Kidney tubule cell (primary cell): ENCODE data around the gene PDZRN3.
"Not testable (repeated sequence)": the region's sequence is repeated elsewhere in the genome, so short reads cannot be mapped to it uniquely, and the experiment has no call there.

Experiments used
- DNase-seq: peaks from one replicate; pipeline ENCODE4 v3.0.0-alpha.2; 2018; ENCODE audit warnings: low spot score

Gene PDZRN3

DNA sequence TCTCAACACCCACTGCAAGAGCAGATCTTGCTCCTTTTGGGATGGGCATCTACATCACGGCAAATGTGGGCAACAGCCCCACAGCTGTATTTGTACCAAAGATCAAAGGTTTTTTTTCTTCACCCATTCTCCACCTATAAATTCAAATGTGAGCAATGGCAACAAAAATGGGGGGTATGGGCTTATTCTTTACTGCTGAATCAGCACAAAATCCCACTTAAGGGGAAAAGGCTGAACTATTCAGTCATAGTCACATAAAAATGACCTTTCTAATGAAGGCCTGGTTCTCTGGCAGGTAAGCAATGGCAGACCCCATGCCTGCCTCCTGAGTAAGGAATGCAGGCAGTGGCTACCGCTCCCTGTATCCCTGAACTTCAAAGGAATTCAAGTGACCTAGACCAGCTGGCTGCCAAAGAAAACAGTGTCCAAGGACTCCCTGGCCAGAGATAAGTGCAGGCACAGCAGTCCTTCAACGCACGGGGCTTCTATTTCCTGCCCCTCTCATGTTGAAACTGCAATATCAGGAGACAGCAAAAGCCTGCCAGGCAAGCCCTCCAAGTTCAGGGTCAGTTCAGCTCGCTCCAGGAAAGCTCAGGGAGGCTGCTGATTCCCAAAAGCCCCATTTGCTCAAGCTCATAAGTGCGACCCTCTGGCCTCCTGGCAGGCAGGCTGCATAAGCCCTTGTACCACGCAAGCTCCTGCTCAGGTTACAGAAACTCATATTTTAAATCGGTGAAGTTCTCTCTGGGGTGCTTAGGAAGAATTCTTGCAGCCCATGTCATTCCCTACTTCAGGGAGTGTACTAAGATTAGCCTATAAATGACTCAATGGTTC lies 134.1 kb downstream of the PDZRN3 start:
- peak; percentile 45 for DNase-seq

DNA sequence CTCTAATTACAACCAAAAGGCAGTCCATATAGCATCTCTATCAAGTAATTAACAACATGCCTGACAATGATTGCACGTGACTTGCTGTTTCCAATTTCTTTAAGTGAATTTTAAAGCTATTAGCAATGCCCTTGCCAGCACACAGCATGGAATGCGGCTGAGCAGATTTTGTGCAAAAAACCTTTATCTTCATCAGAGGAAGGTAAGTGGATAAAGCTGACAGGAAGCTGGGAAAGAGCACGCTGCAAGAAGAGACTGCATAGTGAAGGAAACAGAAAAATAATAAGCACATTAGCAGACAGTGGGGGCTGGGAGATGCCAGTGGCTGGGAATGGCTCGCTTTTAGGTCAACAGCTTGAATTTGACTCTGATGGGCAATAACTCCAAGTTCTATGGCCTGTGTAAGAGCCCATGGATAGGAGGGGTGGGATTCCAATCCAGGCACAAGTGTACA lies 138.8 kb downstream of the PDZRN3 start:
- no peak for DNase-seq

DNA sequence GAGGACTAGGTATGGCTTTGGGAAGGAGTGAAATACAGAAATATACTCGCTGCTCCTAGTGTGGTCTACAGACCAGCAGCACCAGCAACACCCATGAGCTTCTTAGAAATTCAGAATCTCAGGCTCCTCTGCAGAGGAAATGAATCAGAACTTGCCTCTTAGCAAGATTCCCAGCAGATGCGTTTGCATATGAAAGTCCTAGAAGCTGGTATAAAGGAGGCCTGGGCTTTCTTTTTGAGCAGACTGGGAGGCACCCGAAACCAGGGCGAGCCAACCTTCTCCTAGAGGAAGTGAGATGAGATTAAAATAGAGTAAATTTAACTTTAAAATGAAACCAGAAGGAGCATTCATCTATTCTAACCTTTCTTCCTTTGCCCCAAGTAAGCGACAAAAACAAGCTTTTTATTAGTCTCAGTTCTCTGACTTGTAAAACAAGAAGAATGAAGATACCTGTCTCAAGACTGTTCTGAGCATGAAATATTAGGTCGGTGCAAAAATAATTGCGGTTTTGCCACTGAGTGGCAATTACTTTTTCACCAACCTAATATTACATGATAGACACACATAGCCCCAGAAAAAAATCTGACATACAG lies 140.0 kb downstream of the PDZRN3 start:
- no peak for DNase-seq

DNA sequence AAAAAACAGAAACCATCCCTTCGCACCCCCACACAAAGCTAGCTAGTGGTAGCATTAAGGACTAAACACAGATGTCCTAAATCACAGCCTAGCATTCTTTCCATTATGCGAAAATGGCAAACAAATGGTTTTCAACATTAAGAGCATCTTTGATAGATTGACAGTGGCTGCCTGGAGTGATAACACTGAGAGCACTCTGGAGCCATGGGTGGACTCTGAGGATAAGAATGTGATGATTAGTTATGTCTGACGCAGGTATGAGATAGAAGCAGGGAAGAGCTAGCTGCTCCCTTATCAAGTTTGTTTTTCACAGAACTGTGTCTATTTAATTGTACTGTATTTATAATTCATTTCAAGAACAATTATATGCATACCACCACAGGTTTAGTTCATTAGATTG lies 142.9 kb downstream of the PDZRN3 start:
- DNase-seq, result no peak

DNA sequence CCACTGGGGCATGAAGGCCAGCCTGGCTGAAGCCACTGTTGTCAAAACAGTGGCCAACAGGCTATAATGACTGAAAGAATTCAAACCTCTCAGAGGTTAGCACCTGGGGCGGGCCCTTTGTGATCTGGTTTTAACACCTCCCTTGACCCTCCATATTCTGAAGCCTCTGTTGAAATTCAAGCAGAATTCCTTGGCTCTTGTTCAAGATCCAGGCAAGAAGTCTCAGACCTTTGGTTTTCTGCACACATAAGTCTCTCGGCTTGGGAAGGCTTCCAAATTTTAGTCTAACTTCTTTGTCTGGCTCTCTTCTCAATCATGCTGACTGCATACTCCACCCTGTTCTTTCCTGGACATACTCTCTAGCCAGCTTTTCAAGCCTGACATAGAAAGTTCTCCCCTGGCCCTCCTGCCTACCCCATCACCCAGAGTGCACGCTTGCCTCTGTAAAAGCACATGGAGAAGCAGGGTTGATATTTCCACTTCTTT lies 144.5 kb downstream of the PDZRN3 start:
- DNase-seq, result peak; percentile 81

DNA sequence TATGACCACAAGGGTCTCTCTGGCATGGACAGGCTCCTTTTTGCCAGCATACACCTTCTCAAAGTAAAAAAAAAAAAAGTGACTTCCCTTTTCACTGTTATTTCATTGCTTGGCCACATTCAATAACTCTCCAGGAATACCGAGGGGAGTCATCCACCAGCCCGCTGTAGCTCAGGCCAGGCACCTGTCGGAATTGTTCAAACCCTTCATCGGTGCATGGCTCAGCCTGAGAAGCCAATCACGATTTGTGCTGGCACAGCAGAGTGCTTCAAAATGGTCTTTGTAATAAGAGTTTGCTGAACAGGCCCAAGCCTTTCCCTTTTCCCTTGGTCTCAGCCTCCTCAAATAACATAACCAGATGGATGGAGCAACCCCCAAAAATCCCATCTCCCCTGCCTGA lies 145.4 kb downstream of the PDZRN3 start:
- no peak for DNase-seq

DNA sequence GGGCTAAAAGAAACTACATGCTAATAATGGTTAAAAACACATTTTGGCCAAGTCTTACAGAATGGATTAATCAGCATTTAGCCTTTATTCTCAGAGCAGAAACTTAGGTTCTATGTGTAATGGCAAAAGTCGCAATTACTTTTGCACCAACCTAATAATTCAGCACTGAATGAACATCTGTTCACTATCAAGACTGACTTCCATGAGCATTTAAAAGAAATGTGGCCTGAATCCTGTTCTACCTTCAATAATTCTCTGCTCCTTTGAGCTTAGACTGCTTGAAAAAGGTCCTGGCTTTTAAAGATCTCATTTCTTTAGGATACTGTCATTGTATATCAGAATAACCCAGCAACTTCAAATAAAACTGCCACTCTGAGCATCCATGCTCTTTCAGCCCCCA lies 145.9 kb downstream of the PDZRN3 start:
- no peak for DNase-seq

DNA sequence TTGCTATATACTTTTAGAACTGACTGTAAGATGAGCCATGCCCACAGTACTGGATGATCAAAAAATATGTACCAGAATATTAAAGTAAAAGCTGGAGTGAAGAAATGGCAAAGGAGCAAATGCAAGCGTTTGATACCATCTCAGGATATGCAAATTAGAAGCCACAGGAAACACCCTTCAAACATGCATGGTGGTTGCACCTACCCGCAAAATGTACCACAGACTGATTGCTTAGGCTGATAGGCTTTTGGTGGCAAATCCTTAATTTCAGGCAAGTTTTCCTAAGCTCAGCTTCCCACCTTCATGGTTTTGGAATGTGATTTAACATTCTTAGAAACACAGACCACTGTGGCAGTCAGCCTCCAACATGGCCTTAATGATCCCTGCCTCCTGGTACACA lies 149.0 kb downstream of the PDZRN3 start:
- DNase-seq, result no peak

DNA sequence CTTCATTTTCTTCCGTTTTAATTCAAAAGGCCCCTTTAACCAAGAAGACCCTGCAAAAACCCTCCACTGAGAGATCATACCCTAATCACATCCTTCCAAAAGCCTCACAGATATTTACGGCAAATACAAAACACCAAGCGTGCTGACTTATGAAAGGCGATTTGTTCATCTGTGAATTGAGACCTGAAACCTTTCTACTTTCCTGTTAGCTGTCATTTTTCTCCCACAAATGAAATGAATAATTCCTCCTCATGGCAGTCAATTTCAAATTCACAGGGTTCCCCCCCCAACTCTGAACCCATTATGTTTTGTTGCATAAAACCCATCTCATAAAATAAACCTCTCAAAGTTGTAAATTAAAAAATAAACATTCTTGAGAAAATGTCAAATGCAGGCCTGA lies 149.6 kb downstream of the PDZRN3 start:
- DNase-seq, result no peak

DNA sequence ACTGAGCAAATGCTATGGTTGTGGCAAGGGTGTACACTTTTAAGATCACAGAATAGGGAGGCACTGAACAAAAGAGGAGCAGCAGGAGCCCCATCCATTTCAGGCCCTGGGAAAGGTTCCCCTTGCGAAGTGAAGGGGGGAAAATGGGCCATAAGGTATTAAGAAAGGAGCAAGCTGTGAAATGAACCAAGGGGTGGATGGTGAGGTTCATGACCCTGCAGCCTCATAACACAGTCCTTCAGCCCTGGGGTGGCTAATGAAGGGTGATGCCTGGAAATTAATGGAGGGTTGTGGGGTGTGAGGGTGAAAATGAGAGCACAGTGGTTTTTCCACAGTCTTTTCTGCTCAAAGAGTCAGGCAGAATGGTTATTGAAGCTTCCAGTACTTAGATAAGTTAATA lies 150.1 kb downstream of the PDZRN3 start:
- no peak for DNase-seq

DNA sequence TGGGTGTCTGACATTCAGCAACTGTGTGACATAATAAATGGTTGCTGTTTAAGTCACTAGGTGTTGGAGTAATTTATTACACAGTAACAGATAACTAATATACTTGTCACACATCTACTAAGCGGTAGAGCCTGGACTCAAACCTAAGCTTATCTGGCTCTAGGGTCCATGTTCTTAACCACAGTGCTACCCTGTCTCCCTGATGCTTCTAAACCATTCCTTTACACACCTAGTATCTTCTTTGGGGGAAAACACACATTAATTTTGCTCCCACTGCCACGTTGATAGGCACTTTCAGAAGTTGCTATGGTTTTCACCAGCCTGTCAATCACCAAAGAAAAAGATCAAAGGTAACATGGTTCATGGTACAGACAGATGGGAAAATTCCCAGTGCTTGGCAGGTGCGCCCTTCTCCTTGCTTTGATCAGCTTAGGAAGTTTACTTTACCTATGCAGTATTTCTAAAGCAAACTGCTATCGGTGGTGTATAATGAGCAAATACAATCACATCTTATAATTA lies 150.8 kb downstream of the PDZRN3 start:
- DNase-seq, result no peak

DNA sequence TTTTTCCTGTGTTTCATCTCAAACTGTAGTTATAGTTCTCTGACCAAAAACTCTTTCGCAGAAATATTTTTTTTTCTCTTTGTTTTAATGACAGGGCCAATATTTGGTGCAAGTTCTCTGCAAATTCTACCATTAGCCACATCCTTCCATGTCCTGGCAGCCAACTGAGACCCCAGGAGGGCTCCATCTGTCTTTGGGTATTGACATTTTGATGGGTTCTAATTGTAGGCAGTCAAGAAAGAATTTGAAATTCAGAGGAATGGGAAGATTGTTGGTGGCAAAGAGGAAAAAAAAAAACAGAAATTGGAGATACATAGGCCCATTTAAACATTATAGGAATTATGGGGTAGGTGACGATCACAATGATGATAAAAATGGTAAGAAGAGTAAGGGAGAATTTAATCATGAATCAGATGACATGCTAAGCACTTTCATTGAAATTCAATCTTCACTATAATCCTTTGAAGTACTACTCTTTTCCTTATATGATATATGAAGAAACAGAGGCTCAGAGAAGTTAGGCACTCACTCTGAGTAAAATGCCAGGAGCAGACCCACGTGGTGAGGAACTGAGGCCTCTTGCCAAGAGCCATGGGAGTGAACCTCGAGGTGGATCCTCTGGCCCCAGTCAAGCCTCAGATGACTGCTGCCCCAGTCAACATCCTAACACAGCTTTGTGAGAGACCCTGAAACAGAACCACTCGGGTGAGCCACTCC lies 151.4 kb downstream of the PDZRN3 start:
- no peak for DNase-seq

DNA sequence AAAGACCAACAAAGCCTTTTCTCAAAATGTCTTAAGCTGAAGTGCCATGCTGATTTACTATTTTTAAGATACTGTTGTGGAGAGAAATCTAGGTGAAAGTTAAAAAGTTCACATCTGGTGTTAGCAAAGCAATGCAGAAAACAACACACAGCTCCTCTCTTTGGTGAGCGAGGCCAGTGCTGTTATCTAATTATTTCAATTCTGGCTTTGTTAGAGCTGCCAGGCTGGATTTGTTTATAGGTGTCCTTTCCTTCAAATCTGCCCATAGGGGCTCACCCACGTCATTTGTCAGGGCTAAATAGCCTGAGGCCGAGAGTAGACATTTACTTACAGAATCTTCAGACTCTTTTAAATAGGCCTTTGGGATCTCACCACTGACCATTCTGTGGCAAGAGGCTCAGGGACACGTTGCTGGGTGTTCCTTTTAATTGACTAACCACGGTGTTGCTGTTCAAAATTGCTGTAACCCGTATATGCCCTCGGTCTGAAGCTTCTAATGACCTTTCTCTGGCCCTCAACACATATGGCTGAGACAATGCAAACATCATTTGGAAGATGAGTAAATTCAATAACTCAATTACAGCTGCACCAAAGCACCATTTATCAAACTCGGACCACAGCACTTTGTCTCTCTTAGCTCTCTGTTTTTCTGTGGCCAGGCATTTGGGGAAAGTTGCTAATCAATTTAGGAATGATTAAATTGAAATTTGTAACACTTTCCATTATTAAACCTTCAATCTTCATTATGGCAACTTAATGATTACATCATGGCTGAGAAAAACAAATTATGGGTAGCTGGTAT lies 152.6 kb downstream of the PDZRN3 start:
- no peak for DNase-seq

DNA sequence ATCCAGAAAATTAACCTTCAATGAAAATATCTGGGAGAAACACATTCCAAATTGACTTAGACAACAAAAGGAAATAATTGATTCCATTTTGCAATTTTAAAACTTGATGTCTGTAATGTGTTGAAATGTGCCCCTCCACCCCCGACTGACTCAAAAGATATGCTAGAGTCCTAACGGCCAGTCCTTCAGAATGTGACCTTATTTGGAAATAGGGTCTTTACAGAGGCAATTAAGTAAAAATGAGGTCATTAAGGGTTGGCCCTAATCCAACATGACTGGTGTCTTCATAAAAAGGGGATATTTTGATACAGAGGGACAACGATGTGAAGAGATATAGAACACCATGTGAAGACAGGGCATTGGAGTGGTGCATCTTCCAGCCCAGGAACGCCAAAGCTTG lies 153.9 kb downstream of the PDZRN3 start:
- no peak for DNase-seq

DNA sequence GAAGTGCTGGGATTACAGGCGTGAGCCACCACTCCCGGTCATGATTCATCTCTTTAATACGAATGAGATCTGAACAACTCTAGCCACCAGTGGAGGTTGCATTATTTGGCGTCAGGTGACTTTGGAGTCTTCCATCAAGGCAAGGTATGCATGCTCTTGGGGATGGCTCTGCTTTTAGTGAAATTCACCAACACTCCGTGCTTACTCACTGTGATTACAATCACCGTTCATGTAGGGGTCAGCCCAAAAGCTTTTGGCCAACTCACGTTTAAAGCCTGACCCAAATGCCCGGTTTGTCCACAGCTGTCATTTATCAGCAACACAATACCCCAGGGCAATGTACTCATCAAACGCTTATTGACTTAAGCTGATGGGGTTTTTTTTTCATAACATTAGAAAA lies 155.4 kb downstream of the PDZRN3 start:
- DNase-seq, result no peak

DNA sequence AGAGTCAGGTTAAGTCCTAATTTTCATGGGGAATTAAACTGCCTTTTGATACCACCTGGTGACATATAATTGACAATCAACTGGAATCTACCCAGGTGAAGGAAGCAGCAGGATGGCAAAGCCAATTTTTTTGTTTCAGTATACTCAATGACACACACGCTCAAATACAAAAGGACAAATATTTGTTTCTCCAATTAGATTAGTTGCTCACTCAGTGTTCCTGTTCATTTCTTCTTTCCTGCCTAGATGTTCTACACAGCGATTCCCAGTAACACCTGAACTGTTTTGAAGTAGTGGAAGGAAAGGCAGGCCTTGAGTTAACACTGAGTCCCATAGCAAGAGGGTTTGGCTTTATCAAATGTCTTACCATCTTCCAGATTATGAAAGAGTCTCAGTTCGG lies 157.5 kb downstream of the PDZRN3 start:
- DNase-seq, result no peak

DNA sequence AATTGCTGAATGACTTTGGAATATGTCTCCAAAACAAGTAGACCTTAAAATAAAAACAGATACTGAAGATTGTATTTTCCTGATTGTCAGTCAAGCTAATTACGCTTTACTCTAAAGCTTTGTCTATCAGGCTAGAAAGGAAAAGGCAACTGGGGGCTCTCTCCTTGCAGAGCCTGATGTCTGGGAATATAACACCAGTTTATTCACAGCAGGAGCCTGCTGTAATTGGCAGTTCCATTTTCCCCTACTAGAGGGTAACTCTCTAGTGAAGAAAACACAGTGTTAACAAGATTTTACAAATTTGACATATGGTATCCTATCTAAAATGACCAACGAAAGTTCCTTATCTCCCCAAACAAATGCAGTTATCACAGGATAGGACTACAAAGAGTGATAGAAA lies 158.8 kb downstream of the PDZRN3 start:
- no peak for DNase-seq

DNA sequence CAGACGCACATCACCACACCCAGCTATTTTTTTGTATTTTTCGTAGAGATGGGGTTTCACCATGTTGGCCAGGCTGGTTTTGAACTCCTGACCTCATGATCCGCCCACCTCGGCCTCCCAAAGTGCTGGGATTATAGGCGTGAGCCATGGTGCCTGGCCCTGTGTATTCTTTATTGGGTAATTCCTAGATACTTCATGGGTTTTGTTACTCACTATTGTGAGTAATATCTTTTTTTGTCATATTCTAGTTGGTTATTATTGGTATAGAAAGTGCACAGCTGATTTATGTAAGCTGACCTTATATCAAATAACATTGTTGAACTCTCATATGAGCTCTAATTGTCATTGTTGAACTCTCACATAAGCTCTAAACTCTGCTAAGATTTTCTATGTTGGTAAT lies 160.6 kb downstream of the PDZRN3 start:
- not testable (repeated sequence) for DNase-seq

DNA sequence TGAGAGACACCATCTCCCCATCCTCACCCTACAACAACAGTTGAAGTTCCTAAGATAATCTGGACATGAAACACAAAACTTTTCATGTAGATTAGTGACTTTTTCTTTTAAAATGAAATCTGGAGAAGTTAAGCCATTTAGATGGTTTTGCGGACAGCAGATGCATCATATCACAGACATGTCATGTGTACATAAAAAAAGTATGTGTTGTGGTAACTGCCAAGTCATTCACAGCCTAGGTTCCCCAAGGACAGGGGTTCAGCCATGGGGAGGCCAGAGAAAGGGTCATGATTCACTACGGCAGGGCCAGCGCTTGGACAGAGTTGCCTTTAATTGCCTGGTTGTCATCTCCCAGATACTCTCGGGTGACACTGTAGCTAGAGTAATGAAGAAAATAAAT lies 163.2 kb downstream of the PDZRN3 start:
- DNase-seq, result no peak

DNA sequence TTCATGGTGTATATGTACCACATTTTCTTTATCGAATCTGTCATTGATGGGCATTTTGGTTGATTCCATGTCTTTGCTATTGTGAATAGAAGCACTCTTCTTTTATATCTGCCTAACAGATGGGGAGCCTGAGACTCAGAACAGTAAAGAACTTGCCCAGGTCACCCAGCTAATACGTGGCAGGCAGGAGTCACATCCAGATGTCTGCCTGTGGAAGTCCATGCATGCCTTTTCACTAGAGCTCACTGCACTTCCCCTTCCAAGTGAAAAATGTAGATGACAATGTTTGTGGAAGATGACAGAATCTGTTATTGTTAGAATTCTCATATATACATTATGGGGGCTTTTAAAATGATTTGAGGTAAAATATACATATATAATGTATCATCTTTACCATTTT lies 165.0 kb downstream of the PDZRN3 start:
- no peak for DNase-seq

DNA sequence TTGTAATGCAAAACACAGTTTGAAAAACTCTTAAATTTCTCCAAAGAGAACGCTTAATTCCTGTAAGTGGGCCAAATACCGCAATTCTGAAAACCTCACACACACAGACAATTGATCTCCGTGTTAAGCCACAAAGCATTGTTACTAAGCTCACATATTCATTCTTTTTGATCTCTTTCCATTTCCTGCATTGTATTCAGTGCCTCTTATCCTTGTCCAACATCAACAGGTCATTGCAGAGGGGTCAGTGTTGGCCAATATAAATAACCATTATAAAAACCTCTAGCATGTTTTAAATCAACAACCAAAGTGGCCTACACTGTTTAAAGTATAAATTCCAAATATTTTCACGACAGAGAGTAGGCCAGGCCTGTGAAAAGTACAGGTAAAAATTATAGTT lies 171.1 kb downstream of the PDZRN3 start:
- no peak for DNase-seq

DNA sequence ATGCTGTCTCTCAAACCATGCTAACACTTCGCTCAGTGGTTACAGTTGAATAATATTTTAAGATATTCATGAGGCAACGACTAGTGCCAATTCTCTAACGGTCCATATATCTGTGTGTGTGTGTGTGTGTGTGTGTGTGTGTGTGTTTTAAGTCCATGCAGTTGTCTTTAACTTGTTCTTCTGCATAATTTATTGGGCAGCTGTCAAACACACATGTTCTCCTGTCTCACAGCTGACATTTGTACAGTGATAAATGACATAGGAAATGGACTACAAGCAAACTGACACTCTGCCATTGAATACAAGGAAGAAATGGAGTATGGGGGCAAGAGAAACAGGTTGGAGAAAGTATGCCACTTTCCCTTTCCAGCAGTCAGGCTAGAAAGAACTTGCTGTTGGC lies 172.0 kb downstream of the PDZRN3 start:
- no peak for DNase-seq
